Stimulated activated memory B cell treated with anti-CD40 and anti-IgM and Interleukin-4, amounts not matched to agents 10 μg/mL and 1 μg/mL and 100 μg/mL, for 72 hours (primary cell): ENCODE results near the gene VWA3A.
"Not testable (repeated sequence)": the region's sequence is repeated elsewhere in the genome, so short reads cannot be mapped to it uniquely, and the experiment has no call there.

Source experiments
- ATAC-seq: fragments of 150-1000 bp; cut with Tn5 transposase; 2 replicates; pipeline ENCODE4 v1.10.0; 2021
- H3K27ac Mint-ChIP-seq: one replicate; pipeline ENCODE4 v1.8.0; 2022; ENCODE audit warnings: mild to moderate bottlenecking, mixed read lengths
- H3K27me3 Mint-ChIP-seq: one replicate; pipeline ENCODE4 v1.8.0; 2022; ENCODE audit warnings: mixed read lengths
- H3K36me3 Mint-ChIP-seq: one replicate; pipeline ENCODE4 v1.8.0; 2022; ENCODE audit warnings: mixed read lengths
- H3K4me1 Mint-ChIP-seq: one replicate; pipeline ENCODE4 v1.8.0; 2022; ENCODE audit warnings: mixed read lengths
- H3K4me3 Mint-ChIP-seq: one replicate; pipeline ENCODE4 v1.8.0; 2022; ENCODE audit warnings: mild to moderate bottlenecking, moderate library complexity, mixed read lengths
- H3K9me3 Mint-ChIP-seq: one replicate; pipeline ENCODE4 v1.8.0; 2022; ENCODE audit warnings: mixed read lengths

The VWA3A gene

DNA sequence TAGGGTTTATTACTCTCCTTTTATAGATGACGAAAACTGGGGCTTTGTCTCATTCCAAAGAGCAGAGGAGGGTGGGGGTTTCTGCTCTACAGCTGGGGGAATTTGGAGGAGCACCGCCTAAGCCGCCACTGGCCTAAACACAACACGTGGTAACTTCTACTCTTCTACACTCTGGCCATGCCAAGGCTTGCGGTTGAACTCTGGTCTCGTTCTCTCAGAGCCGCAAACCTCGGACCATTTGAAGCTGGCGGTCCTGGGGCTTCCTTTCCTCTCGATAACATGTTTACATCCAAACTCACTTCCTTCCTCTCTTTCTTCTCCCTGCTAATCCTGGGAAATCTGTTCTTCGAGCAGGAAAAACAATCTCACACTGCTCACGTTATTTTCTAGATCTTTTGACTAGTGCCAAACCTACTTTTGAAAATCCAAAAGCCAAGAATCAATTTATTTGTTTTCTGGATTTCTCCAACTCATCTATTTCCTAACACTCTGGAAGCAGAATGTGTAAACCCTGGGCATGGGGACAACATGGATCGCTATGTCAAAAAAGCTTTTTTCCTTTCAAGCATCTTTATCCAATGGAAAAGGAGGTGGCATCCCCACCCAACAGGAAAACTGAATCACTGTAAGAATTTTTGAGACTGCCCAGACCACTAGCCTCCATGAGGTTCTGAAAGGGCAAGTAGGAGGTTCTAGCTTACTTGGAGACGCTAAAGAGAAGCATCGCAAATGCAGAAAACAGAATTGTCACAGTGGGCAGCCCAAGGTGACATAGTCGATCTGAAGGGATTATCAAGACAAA lies 100.1 kb downstream of the VWA3A start:
- peak overlapping the region; percentile 48 for H3K4me3 Mint-ChIP-seq
- no peaks in the 10 kb centered on the region for H3K27me3 Mint-ChIP-seq
- H3K36me3 Mint-ChIP-seq, result peaks cover 7% of the 10 kb centered on the region
- peak; percentile 17 for ATAC-seq
- H3K4me1 Mint-ChIP-seq, result peaks cover 60% of the 10 kb centered on the region
- peaks cover 8% of the 10 kb centered on the region for H3K9me3 Mint-ChIP-seq
- H3K27ac Mint-ChIP-seq, result peak overlapping the region; percentile 94

DNA sequence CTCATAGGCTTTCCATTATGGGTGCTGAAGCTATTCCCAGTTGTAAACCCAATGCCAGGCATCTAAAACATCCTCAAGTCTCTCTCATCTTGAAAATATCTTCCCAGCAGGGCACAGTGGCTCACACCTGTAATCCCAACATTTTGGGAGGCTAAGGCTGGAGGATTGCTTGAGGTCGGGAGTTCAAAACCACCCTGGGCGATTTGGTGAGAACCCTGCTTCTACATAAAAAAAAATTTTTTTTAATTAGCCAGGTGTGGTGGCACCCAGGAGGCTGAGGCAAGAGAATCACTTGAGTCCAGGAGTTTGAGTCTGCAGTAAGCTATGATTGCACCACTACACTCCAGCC lies 100.7 kb downstream of the VWA3A start:
- no peaks in the 10 kb centered on the region for H3K27me3 Mint-ChIP-seq
- H3K4me1 Mint-ChIP-seq, result peaks cover 58% of the 10 kb centered on the region
- peaks cover 8% of the 10 kb centered on the region for H3K9me3 Mint-ChIP-seq
- peaks cover 7% of the 10 kb centered on the region for H3K36me3 Mint-ChIP-seq
- no peak for ATAC-seq
- H3K27ac Mint-ChIP-seq, result peak overlapping the region; percentile 84
- no peak overlapping the region for H3K4me3 Mint-ChIP-seq

DNA sequence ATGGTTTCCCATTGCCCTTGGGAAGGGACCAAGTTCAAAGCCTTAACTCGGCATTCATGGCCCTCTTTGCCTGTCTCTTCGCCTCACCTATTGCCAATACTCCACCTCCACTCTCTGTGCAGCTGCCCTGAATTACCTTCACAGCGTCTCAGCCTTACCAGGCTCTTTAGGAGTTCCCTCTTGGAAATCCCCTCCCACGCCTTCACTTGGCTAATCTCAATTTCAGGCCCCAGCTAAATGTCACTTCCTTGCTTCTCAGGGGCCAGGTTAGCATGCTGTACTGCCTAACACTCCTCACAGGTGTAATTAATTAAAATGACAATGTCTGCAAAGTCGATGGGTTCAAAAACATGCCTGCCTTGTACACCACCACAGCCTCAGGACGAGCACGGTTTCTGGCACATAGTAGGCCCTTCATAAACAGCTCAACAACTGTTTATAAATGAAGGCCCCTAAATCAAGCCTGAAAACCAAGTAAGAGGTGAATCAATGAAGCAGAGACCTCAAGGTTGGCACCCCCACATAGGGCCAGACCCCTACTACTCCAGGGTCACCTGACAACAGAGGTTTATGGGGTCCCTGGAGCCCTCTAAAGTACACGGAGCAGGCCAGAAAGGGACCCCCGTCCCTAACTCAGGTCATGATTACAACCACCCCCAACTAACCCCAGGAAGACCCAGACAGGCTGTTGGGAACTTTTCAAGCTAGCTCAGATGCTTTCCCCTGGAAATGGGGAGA lies 102.5 kb downstream of the VWA3A start:
- Mint-ChIP-seq H3K27me3 (no peaks in the 10 kb centered on the region), H3K4me3 (peak overlapping the region; percentile 80), H3K9me3 (peaks cover 8% of the 10 kb centered on the region), H3K27ac (peak overlapping the region; percentile 84), H3K36me3 (peaks cover 7% of the 10 kb centered on the region), H3K4me1 (peaks cover 54% of the 10 kb centered on the region)
- ATAC-seq, result no peak

DNA sequence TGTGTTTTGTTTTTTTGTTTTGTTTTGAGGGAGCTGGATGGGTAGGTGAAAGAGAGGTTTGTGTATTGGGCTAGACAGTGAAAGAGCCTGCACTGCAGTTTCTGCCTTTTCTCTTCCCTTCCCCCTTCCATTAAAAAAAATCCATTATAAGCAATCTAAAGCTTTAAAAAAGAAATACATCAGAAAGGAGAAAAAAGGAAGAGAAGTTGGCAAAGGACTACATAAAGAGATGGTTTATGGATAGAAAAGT lies 103.0 kb downstream of the VWA3A start:
- Mint-ChIP-seq H3K9me3 (peaks cover 8% of the 10 kb centered on the region), H3K4me3 (peak overlapping the region; percentile 80), H3K27ac (peak overlapping the region; percentile 84), H3K36me3 (peaks cover 7% of the 10 kb centered on the region), H3K4me1 (peaks cover 53% of the 10 kb centered on the region), H3K27me3 (no peaks in the 10 kb centered on the region)
- no peak for ATAC-seq

DNA sequence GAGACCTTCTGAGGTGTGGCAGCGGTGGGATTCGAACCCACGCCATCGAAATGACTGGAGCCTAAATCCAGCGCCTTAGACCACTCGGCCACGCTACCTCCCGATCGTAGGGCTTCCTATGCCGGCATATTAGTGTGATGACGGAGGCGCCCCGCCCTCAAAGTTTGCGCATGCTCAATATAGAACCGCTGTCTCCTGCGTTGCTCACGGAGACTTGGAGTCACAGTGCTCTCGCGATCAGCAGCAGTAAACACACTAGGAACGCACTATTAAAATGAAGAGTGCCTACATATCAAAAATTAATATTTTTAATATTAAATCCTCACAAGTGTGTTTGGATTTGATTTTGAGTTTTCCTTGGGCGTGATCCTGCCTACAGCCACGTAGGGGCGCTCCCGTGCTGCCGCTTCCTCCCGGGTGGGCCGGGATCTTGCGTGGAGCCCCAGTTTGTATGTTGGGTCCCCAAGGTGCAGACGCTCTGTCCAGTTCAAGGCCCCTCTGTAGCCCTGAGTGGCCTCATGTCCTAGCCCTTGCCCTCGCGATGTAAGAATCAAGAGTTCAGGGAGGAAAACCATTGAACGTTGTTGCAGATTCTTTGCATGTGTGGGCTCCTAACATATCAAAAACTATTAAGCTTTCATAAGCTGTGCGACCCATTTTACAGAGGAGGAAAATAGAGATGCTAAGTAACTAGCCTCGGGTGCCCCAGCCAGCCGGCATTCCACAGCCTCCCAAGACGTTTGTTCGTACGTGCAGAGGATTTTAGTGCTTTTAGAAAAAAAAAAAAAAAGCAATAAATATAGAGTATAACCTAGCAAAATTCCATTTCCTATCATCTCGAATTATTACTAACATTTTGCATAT lies 103.6 kb downstream of the VWA3A start:
- Mint-ChIP-seq H3K27ac (peak overlapping the region; percentile 84), H3K9me3 (peaks cover 8% of the 10 kb centered on the region), H3K36me3 (peaks cover 7% of the 10 kb centered on the region), H3K4me3 (peak overlapping the region; percentile 80), H3K27me3 (no peaks in the 10 kb centered on the region), H3K4me1 (peaks cover 53% of the 10 kb centered on the region)
- peak; percentile 38 for ATAC-seq

DNA sequence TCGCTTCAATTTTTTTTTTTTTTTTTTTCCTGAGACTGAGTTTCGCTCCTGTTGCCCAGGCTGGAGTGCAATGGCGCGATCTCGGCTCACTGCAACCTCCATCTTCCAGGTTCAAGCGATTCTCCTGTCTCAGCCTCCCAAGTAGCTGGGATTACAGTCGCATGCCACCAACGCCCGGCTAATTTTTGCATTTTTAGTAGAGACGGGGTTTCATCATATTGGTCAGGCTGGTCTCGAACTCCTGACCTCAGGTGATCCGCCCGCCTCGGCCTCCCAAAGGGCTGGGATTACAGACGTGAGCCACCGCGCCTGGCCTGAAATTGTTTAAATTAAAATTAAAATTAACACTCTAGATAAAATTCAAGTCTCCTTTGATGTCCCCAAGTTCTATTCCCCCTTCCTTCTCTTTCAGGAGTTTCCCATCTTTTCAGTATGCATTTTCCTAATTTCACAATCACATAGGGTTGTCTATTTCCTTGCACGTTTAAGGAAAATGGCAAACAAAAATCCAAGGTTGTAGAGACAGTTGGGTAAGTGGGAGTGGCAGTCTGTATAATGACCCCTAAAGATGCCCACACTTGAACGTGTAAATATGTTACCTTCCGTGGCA lies 104.3 kb downstream of the VWA3A start:
- H3K27me3 Mint-ChIP-seq, H3K36me3 Mint-ChIP-seq, ATAC-seq, H3K9me3 Mint-ChIP-seq: not testable (repeated sequence)
- Mint-ChIP-seq H3K4me3 (peak overlapping the region; percentile 50), H3K4me1 (peaks cover 53% of the 10 kb centered on the region), H3K27ac (peak overlapping the region; percentile 84)

DNA sequence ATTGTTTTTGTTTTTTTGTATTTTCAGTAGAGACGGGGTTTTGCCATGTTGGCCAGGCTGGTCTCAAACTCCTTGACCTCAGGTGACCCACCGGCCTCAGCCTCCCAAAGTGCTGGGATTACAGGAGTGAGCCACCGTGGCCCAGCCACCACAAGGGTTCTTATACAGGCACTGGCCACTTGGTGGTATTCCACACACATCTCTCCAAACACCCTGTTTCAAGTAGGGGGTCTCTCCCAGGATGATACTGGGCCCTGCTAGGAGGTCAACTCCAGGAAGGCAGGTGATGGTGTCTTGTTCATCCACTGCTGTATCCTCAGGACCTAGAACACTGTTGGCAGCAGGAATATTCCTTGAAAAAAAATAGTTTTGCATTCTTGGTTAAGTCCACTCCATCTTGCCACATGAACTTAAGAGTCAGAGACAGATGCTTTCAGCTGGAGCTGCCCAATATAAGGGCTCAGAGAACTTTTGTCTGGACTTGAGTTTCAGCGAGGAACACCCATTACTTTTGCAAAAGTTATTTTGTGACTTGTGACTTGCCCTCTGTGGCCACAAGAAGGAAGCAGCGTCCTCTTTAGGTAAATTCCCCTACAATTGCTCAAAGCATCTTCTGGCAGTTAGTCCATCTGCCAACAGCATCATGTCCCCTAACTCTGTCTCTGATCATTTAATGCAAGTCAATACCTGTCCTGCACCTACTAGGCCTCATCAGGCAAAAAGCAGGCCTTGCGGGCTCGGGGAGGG lies 106.4 kb downstream of the VWA3A start:
- no peaks in the 10 kb centered on the region for H3K27me3 Mint-ChIP-seq
- peaks cover 4% of the 10 kb centered on the region for H3K9me3 Mint-ChIP-seq
- no peak for ATAC-seq
- peaks cover 5% of the 10 kb centered on the region for H3K36me3 Mint-ChIP-seq
- H3K27ac Mint-ChIP-seq, result peak overlapping the region; percentile 64
- peaks cover 38% of the 10 kb centered on the region for H3K4me1 Mint-ChIP-seq
- no peak overlapping the region for H3K4me3 Mint-ChIP-seq

DNA sequence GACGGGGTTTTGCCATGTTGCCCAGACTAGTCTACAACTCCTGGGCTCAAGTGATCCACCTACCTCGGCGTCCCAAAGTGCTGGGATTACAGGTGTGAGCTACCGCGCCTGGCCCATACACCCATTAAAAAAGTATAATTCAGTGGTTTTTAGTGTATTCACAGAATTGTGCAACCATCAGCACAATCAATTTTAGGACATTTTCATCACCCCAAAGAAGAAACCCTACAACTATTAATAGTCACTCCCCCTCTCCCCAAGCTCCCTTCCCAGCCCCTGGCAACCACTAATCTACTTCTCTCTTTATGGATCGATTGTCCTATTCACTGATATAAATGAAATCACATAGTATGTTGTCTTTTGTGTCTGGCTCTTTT lies 109.9 kb downstream of the VWA3A start:
- Mint-ChIP-seq H3K4me1 (peaks cover 25% of the 10 kb centered on the region), H3K36me3 (no peaks in the 10 kb centered on the region), H3K9me3 (no peaks in the 10 kb centered on the region), H3K27ac (no peak overlapping the region), H3K4me3 (no peak overlapping the region), H3K27me3 (no peaks in the 10 kb centered on the region)
- ATAC-seq, result no peak

DNA sequence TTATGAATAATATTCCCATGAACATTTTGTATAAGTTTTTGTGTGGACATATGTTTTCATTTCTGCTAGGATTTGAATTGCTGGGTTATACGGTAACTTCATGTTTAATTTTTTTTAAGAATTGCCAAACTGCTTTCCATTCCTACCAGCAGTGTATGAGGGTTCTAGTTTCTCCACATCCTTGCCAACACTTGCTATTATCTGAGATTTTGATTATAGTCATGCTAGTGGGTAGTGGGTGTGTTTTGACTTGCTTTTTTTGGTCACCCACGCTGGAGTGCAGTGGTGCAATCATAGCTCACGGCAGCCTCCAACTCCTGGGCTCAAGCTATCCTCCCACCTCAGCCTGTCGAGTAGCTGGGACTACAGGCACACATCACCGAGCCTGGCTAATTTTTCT lies 110.8 kb downstream of the VWA3A start:
- H3K27me3 Mint-ChIP-seq, result no peaks in the 10 kb centered on the region
- no peak for ATAC-seq
- H3K36me3 Mint-ChIP-seq, result peaks cover 5% of the 10 kb centered on the region
- peaks cover 34% of the 10 kb centered on the region for H3K4me1 Mint-ChIP-seq
- H3K4me3 Mint-ChIP-seq, result no peak overlapping the region
- H3K27ac Mint-ChIP-seq, result no peak overlapping the region
- H3K9me3 Mint-ChIP-seq, result no peaks in the 10 kb centered on the region

DNA sequence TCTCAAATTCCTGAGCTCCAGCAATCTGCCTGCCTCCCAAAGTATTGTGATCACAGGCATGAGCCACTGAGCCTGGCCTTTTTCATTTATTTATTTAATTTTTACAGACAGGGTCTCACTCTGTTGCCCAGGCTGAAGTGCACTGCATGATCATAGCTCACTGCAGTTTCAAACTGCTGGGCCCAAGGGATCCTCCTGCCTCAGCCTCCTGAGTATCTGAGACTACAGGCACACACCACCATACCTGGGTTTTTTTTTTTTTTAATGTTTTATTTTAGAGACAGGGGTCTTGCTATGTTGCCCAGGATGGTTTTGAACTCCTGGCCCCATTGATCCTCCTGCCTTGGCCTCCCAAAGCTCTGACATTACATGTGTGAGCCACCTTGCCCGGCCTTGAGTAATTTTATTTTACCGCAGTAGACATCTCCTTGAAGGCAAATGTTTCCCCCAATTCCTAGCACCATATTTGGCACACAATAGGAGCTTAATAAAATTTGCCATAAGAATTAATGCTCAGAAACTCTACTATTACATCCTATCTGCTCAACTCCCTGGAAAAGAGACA lies 111.8 kb downstream of the VWA3A start:
- H3K4me1 Mint-ChIP-seq, result peaks cover 34% of the 10 kb centered on the region
- ATAC-seq, result no peak
- no peak overlapping the region for H3K27ac Mint-ChIP-seq
- no peaks in the 10 kb centered on the region for H3K27me3 Mint-ChIP-seq
- no peak overlapping the region for H3K4me3 Mint-ChIP-seq
- H3K9me3 Mint-ChIP-seq, result no peaks in the 10 kb centered on the region
- peaks cover 5% of the 10 kb centered on the region for H3K36me3 Mint-ChIP-seq

DNA sequence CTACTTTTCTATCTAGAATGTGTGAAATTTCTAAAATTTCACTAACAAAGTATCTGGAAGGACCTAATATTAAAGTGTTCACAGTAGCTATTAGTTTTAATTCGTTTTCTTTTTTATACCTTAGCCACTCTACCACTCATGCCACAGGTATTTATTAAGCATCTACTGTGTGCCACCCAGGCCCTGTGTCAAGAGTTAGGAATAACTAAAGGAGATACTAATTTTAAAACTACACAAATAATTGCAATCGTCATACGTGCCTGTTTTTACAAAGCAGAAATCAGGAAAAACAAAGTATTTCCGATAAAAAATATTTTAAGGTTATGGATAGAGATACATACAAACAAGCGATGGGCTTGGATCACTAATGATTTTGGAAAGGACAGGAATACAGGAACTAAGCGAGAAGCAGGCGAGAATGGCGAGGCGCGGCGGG lies 113.3 kb downstream of the VWA3A start:
- ATAC-seq, result no peak
- peaks cover 13% of the 10 kb centered on the region for H3K36me3 Mint-ChIP-seq

DNA sequence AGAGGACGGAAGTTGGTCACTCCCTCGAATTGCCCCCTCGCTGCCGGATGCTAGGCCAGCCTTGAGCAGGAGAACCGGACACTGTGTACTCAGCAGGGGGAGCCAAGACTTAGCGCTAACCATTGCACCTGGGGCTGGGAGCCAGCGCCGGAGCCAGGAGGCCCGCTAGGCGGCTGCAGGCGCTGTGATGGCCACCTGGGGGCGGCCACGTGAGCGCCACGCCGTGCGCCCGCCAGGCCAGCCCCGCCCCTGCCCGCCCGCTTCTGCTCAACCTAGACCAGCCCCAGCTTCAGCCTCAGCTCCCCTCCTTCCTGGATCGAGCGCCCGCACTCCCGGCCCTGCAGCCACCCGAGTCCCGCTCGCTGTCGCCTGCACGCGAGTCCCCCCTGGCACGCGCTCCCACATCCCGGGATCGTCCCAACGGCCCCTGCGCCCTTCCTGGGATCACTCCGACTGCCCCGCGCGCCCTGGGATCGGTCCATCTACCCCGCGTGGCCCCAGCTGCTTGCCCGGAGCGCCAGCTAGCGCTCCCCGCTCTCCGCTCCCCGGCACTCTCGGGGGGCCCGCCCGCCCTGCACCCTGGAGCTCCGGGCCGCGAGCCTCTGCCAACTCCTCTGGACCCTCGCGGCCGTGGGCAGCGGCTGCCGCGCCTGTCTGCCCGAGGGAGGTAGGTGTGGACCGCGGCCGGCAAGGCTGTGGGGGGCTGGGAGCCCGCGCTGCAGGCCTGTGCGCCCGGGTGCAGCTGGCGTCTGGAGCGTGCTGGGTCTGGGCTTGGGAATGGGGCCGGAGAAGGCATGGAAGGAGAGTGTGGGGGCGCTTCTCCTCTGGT lies 113.9 kb downstream of the VWA3A start, which contains the start of gene EEF2K:
Gene EEF2K (plus strand): TSS at position 266 of the 829 bp plus-strand sequence. CDS start 19,452 bp downstream, outside the sequence.
- Mint-ChIP-seq H3K9me3 (no peaks in the 10 kb centered on the region), H3K27ac (peak within 1 kb of the TSS; percentile 77), H3K4me1 (peaks cover 48% of the 10 kb centered on the region), H3K4me3 (peak within 1 kb of the TSS; percentile 89), H3K27me3 (no peaks in the 10 kb centered on the region), H3K36me3 (peaks cover 20% of the 10 kb centered on the region)
- ATAC-seq, result peak; percentile 92

More for the DNA sequence above, 113.3 kb downstream of the VWA3A start:
- Mint-ChIP-seq H3K27me3 (no peaks in the 10 kb centered on the region), H3K4me3 (peak overlapping the region; percentile 89), H3K27ac (peak overlapping the region; percentile 77), H3K4me1 (peaks cover 42% of the 10 kb centered on the region), H3K9me3 (no peaks in the 10 kb centered on the region)
